Neuron (in vitro differentiated cells): Measurements from ENCODE around the gene MCTP2.

ENCODE experiments used
- H2AFZ ChIP-seq: one replicate; pipeline ENCODE4 v1.6.1; 2013; ENCODE audit warnings: low read depth, mild to moderate bottlenecking, inconsistent platforms, low read length, moderate library complexity
- H3K27me3 ChIP-seq: one replicate; pipeline ENCODE4 v1.6.1; 2013; ENCODE audit warnings: low read length; ENCODE audit not compliant: insufficient read depth
- H3K36me3 ChIP-seq: one replicate; pipeline ENCODE4 v1.6.1; 2013; ENCODE audit warnings: low read length; ENCODE audit not compliant: insufficient read depth
- H3K4me1 ChIP-seq: one replicate; pipeline ENCODE4 v1.6.1; 2013; ENCODE audit warnings: low read length; ENCODE audit not compliant: insufficient read depth
- H3K4me3 ChIP-seq: 2 replicates; pipeline ENCODE4 v1.5.1; 2013; ENCODE audit warnings: mild to moderate bottlenecking, low read length, moderate library complexity
- H3K9me3 ChIP-seq: one replicate; pipeline ENCODE4 v1.6.1; 2013; ENCODE audit warnings: low read length

Gene MCTP2

DNA sequence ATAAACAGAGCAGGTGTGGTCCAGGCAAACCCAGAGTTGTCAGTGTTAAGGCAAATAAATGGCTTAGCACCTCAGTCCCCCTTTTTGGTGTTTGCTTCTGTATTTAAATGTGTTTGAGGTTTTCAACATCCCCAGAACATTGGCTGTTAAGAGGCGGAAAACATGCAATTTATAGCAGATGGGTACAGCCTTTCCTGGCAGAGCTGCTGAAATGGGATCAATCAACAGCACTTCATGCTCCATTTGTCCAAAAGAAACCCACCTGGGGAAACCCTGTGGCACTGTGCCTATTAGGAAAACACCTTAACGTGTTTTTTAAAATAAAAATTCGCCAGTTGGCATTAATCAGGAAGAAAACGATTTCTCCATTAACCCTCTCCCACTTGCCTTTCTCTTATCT lies 135.4 kb downstream of the MCTP2 start:
- H2AFZ ChIP-seq, result no peak overlapping the region
- H3K36me3 ChIP-seq, result no peaks in the 10 kb centered on the region
- H3K4me3 ChIP-seq, result no peak overlapping the region
- no peaks in the 10 kb centered on the region for H3K9me3 ChIP-seq
- H3K27me3 ChIP-seq, result no peaks in the 10 kb centered on the region
- H3K4me1 ChIP-seq, result peaks cover 7% of the 10 kb centered on the region

DNA sequence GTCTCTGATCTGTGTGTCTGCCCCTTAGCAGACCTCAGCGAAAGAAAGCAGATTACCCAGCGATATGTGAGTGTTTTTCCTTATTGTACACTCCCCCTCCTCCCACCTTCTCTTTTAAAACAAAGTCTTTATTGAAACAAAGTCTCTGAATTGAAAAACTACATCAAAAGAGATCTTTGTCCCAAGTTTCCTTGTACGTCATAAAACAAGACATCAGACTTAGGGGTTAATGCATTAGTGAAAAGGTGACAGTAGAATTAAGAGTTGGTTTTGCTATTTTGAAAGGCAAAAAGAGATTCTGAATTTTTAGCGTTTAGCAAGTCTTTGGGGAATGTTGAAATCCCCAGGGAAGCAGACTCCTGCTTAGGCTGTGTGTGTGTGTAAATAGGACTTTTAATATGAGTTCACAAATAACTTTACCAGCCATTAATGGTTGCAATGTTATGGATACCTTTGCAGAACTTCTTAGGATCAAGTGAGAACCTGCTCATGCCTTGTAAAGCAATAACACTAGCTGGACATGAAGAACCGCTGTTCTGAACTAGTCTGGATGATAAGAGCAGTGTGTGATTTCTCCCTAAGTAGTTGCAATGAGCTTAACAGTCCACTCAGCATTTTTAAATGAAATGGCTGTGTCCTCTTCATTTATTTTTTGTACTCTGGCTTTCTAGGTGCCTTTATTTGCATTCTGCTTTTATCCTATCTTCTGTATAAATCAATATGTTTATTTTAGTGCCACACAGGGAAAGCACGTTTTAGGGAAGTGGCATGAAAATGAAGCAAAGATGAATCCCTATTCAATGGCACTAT lies 136.6 kb downstream of the MCTP2 start:
- H2AFZ ChIP-seq, result peak overlapping the region; percentile 41
- no peaks in the 10 kb centered on the region for H3K9me3 ChIP-seq
- no peaks in the 10 kb centered on the region for H3K27me3 ChIP-seq
- H3K4me3 ChIP-seq, result no peak overlapping the region
- no peaks in the 10 kb centered on the region for H3K36me3 ChIP-seq
- peaks cover 7% of the 10 kb centered on the region for H3K4me1 ChIP-seq

DNA sequence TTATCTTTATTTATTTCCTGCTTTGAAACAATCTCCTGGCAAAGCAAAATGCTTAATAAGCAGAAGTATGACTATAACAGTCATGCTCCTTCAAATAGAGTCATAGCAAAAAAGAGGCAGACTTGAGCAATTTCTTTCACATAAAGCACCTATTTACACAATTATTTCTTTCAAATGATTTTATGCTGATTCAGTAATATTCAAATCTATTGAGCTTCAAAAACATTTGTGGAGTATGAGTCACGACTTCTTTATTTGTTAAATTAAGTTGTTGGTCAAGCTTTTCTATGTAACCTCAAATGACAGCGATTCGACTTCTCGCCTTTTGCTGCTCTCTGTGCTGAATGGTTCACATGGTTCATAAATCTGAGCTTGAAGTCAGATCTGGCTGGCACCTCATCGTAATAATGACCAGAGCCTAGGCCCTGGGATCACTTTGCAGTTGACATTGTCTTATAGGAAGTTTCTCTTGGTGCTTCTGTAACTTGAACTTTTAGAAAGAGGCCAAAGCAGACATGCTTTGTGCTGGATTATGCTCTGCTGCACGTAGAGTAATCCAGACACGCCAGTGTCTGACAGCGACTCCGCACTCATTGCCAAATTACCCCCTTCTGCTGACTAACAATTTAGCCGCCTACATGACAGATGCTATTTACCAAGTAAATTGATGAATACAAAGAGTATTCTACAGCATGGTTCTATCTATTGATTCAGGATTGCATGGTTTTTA lies 139.0 kb downstream of the MCTP2 start:
- peaks cover 7% of the 10 kb centered on the region for H3K4me1 ChIP-seq
- no peaks in the 10 kb centered on the region for H3K9me3 ChIP-seq
- no peak overlapping the region for H3K4me3 ChIP-seq
- no peaks in the 10 kb centered on the region for H3K36me3 ChIP-seq
- H3K27me3 ChIP-seq, result no peaks in the 10 kb centered on the region
- no peak overlapping the region for H2AFZ ChIP-seq

DNA sequence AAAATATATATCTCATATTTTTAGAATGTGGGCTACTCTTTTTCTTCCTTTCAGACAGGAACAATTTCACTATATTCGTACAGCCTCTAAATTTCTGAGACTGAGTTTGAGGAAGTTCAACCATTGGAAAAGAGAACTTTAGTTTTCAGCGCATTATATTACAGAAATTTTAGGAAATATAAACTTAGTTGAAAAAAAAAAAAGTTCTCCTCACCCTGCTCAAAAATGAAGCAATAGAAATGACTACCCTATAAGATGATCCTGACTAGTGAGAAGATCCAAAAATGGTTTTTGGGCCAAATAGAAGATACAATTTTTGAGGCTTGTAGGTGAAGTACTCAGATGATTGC lies 139.6 kb downstream of the MCTP2 start:
- Histone ChIP-seq H3K27me3 (no peaks in the 10 kb centered on the region), H3K4me1 (peaks cover 7% of the 10 kb centered on the region), H2AFZ (no peak overlapping the region), H3K4me3 (no peak overlapping the region), H3K36me3 (no peaks in the 10 kb centered on the region), H3K9me3 (no peaks in the 10 kb centered on the region)

DNA sequence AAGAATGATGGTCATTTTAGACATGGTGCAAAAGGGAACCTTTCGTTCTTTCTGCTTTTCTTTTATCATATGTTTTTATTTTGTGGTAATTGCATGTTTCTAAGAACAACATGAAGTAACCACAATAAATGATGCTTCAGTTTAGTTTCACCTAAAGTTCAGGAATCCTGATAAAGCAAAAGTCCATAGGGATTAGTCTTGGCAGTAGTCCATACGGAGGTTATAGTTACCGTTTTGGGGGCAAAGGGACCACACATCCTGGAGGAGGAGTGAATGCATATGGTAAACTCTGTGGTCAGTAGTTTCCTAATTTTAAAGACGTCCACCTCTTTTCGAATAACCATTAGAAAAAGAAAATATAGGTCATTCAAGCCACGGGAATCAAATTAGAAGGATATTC lies 141.5 kb downstream of the MCTP2 start:
- Histone ChIP-seq H3K27me3 (no peaks in the 10 kb centered on the region), H3K9me3 (no peaks in the 10 kb centered on the region), H3K36me3 (no peaks in the 10 kb centered on the region)

DNA sequence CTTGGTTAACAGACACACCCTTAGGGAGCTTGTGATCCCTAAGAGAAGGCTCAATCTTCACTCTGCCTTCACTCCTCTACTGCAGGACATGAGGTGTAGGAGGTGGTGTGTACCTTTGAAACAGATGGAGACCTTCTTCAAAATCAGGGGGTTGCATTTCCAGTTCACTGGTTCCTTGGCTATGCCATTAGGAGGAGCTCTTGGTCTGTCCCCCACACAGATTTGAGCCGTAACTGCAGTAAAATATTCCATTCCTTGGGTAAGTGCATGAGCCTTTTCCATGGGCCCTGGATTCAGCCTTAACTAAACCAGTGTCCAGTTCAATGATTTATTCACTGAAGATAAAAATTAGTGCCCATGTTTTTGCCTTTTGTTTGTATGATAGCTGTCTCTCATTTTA lies 144.6 kb downstream of the MCTP2 start:
- Histone ChIP-seq H3K9me3 (no peaks in the 10 kb centered on the region), H3K4me3 (no peak overlapping the region), H2AFZ (no peak overlapping the region), H3K4me1 (no peaks in the 10 kb centered on the region), H3K27me3 (no peaks in the 10 kb centered on the region), H3K36me3 (no peaks in the 10 kb centered on the region)

More for the DNA sequence above, 141.5 kb downstream of the MCTP2 start:
- Histone ChIP-seq H3K4me1 (peaks cover 3% of the 10 kb centered on the region), H2AFZ (no peak overlapping the region), H3K4me3 (no peak overlapping the region)

DNA sequence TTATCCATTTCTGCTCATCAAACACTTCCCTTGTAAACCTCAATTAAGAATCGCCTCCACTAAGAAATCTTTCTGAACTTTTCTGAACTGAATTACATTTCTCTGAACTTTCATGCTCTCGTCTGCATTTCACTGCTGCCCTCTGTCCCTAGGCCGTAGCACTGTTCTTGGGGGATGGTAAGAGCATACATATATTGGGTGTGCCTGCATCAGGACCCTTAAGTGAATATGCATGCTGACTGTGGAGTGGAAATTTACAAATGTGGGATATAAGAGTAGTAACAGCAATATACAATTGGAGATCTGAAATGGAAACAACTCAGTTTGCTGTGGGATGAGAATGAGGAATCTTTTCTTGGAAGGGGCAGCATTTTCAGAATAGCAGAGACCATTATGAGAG lies 148.6 kb downstream of the MCTP2 start:
- H3K27me3 ChIP-seq, result no peaks in the 10 kb centered on the region
- H2AFZ ChIP-seq, result no peak overlapping the region
- no peaks in the 10 kb centered on the region for H3K4me1 ChIP-seq
- H3K4me3 ChIP-seq, result no peak overlapping the region
- H3K9me3 ChIP-seq, result no peaks in the 10 kb centered on the region
- no peaks in the 10 kb centered on the region for H3K36me3 ChIP-seq

DNA sequence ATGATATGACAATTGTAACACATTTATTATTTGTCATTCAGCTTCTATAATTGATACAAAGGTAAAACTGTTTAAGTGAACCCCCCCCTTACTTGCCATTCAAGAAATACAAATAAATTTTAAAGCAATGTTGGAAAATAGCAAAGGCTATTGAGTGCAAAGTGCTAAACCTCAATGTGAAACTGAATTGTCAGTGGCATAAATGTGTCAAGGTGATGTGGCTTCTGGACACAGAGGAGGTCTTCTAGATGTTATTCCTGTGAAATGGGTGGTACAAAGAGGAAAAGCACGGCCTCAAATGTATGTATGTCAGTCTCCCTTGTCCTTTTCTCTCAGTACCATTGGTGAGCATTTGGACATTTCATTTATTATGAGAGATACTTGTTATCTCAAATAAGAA lies 149.4 kb downstream of the MCTP2 start:
- Histone ChIP-seq H2AFZ (no peak overlapping the region), H3K27me3 (no peaks in the 10 kb centered on the region), H3K36me3 (no peaks in the 10 kb centered on the region), H3K4me3 (no peak overlapping the region), H3K4me1 (no peaks in the 10 kb centered on the region), H3K9me3 (no peaks in the 10 kb centered on the region)

DNA sequence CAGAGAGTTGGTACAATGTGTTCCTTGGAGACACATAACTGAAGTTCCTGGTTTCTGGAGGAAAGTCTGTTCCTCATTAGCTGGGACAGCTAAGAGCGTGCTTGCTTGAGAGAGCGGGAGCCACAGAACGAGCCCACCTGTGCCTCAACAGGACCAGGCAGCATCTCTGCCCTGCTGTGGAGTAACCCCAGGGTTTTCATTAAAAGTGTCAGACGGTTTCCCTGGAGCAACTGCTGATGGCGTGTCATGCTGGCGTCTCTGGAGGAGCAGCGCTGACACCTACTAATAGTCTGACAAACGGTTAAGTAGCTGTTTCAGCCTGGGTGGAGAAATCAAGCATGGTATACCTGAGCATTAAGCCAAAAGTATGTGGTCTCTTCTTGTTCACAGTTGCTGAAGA lies 150.0 kb downstream of the MCTP2 start:
- H3K27me3 ChIP-seq, result no peaks in the 10 kb centered on the region
- no peaks in the 10 kb centered on the region for H3K9me3 ChIP-seq
- H3K4me1 ChIP-seq, result no peaks in the 10 kb centered on the region
- no peaks in the 10 kb centered on the region for H3K36me3 ChIP-seq
- no peak overlapping the region for H3K4me3 ChIP-seq
- no peak overlapping the region for H2AFZ ChIP-seq

DNA sequence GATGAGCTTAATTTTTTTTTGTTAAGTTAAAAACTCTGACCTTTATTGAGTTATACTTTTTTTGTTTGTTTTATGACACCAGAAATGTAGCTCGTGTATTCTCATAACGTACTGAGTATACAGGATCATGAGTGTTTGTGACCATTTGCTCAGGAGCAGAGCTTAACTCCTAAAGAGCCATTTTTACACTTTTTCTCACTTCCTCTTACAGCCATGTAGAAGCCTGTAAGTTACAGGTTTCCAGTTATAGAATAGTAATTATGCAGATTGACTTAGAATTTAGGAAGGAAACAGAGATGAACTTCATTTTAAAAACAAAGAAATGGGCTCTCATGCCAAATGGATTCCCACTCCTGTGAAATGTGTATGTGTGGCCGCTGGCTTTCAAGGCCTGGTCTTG lies 151.7 kb downstream of the MCTP2 start:
- Histone ChIP-seq H3K36me3 (no peaks in the 10 kb centered on the region), H2AFZ (no peak overlapping the region), H3K9me3 (no peaks in the 10 kb centered on the region), H3K4me3 (no peak overlapping the region), H3K4me1 (no peaks in the 10 kb centered on the region), H3K27me3 (no peaks in the 10 kb centered on the region)

DNA sequence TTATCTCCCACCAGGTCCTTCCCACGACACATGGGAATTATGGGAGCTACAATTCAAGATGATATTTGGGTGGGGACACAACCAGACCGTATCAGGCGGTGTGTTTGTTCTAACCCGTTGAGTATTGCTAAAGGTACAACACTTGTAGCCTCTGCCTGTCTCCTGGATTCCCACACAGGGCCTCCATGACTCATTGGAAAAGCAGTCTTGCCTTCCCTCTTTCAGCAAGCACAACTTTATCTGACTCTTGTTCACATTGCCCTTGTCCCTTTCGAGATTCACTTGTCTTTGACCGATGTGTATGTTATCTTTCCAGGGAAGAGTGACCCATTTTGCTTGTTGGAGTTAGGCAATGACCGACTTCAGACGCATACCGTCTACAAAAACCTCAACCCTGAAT lies 152.3 kb downstream of the MCTP2 start:
- Histone ChIP-seq H2AFZ (no peak overlapping the region), H3K4me1 (no peaks in the 10 kb centered on the region), H3K36me3 (no peaks in the 10 kb centered on the region), H3K4me3 (no peak overlapping the region), H3K27me3 (no peaks in the 10 kb centered on the region), H3K9me3 (no peaks in the 10 kb centered on the region)

DNA sequence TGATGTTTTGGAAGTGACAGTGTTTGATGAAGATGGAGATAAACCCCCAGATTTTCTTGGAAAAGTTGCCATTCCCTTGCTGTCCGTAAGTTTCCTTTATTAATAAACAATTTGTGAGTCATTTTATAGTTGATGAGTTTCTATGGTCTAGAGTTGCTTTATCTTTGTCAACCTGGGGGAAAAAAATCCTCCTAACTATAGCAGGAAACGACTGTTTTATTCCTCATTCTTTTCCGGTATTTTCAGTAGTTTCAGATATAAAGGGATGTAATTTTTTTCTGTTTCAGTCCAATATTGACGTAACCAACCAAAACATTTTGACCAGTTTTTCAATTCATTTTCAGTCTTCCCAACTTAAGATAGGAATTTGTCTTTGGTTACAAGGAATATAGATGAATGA lies 154.1 kb downstream of the MCTP2 start:
- H3K4me1 ChIP-seq, result no peaks in the 10 kb centered on the region
- H3K36me3 ChIP-seq, result no peaks in the 10 kb centered on the region
- H3K9me3 ChIP-seq, result no peaks in the 10 kb centered on the region
- no peak overlapping the region for H2AFZ ChIP-seq
- H3K27me3 ChIP-seq, result no peaks in the 10 kb centered on the region
- H3K4me3 ChIP-seq, result no peak overlapping the region

DNA sequence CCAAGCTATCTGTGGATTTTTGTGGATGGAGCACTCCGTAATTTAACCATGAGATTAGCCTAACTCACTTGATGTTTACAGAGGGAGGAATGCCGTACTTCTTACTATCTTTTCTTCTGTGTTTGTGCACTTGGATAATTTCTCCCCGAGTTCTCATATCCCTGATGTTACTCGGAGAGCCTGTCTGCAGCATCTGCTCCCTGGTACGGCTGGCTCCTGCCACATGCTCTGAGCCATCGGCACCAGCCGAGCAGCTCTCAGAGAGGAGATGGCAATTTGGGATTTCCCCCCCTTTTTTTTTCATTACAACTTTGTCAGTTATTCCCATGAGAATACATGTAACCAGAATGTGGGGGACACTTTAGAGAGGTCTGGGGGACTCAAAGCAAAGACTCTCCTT lies 155.0 kb downstream of the MCTP2 start:
- Histone ChIP-seq H3K36me3 (no peaks in the 10 kb centered on the region), H2AFZ (no peak overlapping the region), H3K4me1 (no peaks in the 10 kb centered on the region), H3K9me3 (no peaks in the 10 kb centered on the region), H3K4me3 (no peak overlapping the region), H3K27me3 (no peaks in the 10 kb centered on the region)
